Activated effector memory CD4-positive, alpha-beta T cell treated with Interleukin-2 at 50 U/mL for 16 hours (primary cell): Measurements from ENCODE around the gene ISCU.

Experiments used
- DNase-seq: peaks from one replicate; pipeline ENCODE4 v3.0.0-alpha.2; 2020

ISCU gene

DNA sequence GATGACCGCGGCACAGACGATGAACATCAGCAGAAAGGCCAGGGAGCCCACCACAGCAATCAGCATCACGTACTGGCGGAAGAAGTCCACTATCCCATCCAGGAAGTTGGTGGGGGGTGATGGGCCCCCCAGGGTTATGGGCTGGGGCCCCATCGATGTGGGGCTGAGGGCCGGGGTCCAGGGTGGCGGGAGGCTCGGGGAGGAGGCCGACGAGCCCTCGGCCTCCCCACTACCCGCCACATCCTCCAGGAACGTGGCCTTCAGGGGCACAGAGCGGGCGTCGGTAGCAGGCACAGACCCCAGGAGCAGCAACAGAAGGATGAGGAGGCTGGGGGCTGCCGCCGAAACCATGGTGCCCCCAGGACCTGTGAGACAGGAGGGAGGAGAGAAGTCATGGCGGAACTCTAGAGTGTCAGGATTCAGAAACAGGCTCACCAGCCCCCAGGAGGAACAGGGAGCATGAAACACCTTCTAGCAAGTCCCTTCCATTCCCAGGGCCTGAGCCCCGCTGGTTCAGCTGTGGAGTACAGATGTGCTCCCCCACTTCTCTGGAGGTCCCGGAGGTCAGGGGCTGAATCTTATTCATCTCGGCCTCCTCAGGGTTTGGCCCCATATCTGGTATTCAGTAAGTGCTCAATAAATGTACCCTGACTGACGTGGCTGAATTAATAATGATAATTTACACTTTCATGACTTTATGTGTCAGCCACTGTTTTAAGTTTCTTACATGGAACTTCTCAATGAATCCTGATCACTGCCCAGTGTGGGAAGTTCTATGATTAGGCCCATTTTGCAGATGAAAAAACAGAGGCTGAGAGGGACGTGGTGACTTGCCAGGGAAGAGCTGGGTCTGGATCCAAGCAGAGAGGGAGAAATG is 29.9 kb downstream of the ISCU start:
- no peak for DNase-seq

DNA sequence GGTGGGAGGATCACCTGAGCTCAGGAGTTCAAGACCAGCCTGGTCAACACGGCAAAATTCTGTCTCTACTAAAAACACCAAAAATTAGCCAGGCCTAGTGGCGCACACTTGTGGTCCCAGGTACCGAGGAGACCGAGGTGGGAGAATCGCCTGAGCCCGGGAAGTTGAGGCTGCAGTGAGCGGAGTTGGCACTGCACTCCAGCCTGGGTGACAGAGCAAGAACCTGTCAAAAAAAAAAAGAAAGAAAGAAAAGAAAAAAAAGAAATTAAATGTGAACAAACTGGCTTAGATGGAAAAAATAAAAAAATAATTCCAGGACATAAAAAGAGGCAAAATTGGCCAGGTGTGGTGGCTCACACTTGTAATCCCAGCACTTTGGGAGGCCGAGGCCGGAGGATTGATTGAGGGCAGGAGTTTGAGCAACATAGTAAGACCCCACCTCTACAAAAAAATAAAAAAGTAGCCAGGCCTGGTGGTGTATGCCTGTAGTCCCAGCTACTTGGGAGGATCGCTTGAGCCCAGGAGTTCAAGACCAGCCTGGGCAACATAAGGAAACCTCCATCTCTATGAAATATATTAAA is 32.0 kb downstream of the ISCU start:
- no peak for DNase-seq

DNA sequence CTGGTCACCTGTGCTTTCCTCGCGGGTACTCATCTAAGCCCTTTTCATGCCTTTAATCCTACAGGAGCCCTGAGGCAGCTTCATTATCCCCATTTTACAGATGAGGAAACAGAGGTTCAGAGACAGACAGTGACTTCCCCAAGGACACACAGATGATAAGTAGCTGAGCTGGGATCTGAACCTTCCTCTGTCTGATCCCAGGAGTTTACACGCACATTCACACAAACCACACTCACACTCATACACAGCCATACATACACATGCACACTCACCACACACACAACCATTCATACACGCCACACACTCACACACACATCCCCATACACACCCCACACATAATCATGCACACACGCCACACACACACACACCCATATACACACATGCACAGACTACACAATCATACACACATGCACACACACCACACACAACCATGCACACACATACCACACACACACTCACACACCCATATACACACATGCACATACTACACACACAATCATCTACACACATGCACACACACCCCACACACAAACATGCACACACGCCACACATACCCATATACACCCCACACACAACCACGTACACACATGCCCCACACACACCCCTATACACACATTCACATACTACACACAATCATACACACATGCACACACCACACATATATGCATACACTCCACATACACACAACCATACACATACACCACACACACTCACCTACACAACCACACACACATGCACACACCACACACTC is 32.7 kb downstream of the ISCU start:
- no peak for DNase-seq

DNA sequence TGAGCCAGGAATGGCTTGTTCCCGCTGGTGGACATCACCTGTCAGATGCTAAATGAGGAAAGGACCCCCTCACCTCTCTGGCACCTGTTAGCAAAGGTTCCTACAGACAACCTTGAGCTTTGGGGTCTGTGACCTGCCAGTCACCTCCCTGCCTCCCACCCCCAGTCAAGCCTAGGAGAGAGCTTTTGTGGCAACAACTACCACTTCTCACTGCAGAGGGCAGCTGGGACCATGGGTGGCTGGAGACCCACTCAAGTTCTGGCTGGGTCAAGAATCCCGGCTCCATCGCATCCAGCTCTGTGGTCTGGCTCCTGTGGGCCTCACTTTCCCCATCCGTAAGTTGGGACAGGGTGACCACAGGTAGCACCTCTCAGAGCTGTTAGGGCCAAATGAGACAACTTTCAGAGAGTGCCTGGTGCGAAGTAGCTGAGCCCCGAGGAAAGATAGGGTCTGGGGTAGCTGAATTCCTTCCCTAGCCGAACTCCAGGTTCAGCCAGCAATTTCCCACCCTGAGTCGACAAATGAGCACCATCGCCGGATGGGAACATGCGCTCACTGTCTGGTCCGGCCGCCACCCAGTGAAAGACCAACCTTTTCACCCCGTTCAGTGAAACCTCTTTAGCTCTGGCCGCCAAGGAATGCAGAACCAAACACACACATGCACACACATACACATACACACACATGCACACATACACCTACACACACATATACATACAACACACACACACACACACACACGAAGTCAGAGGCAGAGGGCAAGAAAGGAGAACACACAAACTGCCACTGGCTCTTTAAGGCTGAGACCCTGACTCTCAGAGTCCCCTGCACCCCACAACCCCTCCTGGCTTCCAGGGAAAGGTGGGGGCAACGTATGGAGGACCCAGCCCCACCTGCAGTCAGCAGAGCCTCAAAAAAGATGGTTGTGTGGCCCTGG is 33.6 kb downstream of the ISCU start:
- no peak for DNase-seq

DNA sequence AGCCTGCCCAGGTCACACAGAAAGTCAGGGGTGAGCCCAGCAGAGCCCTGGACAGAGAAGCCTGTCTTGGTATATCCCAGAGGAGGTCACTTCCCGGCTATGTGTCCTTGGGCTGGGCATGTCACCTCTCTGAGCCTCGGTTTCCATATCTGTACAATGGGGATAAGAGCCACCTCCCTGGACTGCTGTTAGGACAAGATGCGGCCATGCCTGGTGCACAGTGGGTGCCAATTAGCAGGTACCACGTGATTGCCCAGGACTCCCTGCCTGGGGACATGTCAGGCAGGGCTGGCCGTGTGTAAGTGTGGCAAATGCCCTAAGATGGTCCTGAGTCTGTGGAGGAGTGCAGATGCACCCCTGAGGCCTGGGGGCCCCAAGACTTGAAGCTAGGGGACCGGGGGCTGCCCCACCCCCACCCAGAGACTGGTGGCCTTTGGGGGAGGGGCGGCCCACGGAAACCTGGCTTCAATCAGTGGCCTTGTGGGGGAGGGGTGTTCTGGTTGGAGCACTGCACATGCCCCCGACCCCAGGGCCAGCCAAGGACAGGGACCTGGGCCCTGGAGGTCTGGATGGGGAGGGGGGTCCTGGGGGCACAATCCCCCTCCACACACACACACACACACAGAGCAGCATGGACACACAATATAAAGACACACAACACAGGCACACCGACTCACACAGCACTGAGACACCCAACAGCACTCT is 34.6 kb downstream of the ISCU start:
- no peak for DNase-seq

DNA sequence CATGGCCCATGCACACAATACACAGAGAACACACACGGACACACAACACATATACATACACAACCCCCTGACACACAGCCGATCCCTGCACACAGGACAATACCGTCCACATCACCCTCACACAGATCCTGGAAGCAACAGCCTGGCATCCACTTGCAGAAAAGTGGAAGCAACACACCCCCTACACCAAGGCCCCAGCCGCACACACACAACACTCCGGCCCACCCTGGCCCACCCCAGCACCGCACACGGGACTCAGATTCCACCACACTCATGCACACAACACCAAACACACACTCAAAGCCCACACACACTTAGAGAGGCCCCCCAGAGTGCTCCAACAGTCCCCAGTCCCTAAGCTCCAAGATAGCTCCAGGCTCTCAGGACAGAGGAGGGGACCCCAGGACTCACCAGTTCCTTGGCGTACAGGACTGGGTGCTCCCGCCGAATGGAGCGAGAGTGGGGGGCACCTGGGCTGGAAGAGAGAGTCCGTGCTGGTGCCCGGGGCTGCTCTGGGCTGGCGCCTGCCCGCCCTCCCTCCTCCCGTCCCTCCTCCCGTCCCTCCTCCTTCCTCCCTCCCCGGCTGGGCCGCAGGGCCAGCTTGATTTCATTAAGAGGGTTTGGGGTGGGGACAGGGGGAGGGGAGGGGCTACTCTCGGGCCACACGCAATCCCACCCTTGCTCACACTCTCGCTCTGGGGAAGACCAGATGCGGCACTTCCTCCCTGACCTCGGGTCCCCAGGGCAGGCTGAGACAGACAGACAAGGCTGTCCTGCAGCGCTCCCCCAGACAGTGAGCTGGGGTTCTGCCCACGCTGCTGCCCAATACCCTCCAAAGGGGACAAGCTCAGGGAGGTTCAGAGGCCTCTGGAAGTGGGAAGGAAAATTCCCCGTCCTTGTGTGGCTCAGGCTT is 35.4 kb downstream of the ISCU start, which contains the start of gene TMEM119:
Gene TMEM119, minus strand, starts transcription at position 526 of the 913 bp plus-strand sequence. CDS start 5,701 bp downstream, outside the sequence.
- DNase-seq: no peak

DNA sequence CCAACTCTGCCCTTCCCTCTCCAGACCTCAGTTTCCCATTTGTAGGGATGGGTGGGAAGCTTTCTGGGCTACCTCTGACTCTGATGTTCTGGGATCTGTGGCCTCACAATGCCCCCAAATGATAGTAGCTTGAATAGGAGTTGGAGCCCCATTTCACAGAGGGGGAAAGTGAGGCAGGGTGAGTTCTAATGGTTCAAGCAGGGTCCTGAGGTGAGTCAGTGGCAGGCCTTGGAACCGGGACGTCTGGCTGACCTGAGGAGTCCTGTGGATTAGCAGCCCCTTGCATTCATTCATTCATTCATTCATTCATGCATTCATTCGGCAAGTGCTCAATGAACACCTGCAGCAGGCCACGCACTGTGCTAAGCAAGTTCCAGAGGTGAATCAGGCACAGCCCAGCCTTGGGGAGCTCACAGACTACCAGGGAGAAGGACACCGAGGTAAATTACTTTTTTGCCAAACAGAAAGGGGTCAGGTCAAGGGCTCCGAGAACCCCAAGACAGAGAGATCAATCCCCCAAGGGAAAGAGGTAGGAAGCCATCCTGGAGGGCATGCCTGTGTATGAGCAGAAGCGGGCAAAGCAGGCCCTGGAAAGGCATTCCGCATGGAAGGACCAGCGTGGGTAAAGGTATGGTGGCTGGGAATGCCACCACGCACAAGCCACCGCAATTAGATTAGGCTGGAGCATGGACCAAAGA is 36.3 kb downstream of the ISCU start:
- no peak for DNase-seq

DNA sequence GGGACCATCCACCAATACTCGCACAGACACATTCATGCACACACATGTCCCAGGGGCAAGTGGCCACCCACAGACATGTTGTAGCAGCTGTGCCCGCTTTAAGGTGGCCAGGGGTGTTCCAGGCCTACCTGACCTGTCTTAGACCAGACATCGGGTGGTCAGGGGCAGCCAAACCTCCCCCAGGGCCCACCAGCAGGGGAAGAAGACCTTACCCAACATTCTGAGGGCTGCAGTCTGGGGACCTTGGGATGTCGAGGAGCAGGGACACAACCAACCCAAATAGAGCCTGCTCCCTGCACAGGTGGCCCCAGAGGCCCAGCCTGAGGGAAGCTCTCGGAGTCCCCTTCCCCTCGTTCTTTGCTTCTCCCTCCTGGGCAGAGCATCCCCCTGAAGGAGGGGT is 37.1 kb downstream of the ISCU start:
- DNase-seq: no peak

DNA sequence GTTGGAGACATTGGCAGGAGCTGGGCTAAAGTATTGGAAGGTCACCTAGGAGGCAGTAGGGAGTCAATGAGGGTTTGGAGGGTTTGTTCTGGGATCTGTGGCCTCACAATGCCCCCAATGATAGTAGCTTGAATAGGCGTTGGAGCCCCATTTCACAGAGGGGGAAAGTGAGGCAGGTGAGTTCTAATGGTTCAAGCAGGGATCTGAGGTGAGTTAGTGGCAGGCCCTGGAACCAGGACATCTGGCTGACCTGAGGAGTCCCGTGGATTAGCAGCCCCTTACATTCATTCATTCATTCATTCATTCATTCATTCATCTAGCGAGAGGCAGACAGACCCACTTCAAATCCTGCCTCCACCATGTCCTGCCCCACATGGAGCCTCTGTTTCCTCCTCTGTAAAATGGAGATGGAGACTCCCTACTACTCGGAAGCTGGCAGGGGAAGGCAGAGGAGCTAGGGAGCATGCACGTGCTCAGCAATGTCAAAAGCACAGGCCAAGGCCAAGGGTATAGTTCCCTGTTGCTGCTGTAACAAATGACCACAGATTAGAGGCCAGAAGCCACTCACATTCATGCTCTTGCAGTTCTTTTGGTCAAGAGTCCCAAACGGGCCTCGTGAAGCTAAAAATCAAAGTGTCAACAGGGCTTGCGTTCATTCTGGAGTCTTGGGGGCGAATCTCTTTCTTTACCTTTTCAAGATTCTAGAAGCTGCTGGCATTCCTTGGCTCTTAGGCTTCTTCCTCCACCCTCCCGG is 37.7 kb downstream of the ISCU start:
- no peak for DNase-seq

DNA sequence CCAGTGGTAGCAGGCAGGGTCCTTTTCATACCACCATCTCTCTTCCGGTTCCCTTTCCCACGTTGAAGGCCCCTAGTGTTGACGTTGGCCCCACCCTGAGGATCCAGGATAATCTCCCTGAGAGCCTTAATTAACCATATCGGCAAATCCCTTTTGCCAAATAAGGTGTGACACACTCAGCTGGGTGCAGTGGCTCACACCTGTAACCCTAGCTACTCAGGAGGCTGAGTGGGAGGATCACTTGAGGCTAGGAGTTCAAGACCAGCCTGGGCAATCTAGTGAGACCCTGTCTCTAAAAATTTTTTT is 38.3 kb downstream of the ISCU start:
- no peak for DNase-seq

DNA sequence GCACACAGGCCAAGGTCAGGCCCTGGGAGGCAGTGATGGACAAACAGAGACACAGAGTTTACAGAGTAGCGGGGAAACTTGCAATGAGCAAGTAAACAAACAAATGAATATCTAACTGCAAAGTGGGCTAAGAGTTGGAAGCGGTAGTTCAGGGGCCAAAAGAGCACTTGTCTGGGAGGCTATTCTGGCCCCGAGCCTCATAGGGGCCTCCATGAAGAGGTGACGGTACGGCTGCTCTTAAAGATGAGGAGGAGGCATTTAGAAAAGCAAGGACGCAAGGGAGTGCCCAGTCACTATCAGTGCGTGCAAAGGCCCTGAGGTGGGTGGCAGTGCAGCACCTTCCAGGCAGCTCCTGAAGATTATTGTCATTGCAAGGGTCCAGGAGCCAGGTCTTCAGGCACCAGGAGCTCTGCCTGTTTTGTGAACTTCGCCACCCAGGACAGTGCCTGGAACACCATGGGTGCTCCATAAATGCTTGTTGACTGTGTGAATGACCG is 39.9 kb downstream of the ISCU start:
- DNase-seq: no peak

DNA sequence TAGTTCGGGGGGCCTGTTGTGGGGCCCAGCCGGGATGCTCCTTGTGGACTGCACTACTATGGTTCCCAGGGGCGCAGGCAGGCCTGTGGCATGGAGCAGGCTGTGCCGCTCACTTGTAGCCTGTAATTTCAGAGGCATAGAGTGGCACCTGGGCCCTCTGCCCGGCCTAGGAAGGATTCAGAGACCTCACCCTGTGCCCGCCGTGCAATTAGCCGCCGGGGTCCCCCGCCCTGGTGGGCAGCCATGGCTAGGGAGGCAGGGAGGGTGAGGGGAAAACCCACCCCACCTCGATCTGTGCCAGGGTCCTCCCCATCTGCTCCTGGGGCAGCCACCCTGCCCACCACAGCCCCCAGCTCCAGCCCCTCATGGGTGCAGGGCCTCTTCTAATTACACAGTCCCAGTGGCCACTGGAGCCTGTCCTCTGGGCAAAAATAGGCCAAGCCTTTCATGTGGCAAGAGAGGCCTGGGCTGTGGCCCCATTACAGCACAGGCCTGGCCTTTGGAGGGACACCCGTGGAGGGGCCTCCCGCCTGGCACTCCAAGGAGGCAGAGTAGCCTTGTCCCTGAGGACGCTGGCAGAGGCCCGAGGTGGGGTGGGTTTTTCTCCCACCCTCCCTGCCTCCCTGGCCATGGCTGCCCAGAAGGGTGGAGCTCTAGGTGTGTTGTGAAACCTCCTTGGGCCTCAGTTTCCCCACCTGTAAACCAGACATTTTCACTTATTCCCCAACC is 40.7 kb downstream of the ISCU start:
- no peak for DNase-seq

DNA sequence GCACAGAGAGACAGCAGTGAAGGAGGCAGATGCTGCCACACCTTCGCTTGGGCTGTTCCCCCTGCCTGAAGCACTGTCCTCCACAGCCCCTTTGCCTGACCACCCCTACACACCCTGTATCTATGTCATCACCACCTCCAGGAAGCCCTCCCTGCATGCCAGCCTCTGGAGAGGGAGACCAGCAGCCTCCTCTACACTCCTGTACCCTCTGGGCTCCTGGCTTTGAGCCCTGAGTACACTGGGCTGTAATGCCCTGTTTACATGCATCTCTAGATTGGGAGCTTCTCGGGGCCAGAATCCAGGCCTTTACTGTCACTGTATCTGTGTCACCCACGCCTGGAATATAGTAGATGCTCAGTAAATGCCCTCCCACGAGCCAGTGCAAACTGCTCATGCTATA is 41.3 kb downstream of the ISCU start:
- no peak for DNase-seq

DNA sequence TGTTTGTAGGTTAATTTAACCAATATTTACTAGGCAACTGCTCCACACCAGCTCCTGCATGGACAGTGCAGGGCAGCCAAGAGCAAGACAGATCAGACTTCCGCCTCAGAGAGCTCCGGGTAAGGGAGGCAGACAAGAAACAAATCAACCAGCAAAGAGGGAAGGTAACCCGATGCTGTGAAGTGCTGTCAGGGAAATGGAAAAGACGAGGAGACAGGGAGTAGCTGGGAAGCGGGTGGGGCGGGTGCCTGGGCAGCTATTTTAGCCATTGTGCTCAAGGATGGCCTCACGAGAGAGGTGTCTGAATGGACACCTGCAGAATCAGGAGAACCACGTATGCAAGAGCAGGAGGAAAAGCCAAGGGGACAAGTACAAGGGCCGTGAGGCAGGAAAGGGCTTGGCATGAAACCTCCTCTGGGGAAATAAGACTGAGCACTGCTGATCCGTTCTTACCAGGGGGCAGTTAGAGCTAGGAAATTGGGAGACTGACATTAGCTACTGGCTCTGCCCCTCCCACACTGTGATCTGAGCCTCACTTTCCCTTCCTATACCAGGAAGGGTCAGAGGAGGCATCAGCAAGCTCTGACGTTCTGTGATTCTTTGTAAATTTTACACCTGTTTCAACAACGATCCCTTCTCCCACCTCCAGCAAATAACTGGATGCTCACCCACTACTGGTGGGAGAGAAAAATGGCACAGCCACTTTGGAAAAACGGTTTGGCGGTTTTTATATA is 42.0 kb downstream of the ISCU start:
- no peak for DNase-seq

DNA sequence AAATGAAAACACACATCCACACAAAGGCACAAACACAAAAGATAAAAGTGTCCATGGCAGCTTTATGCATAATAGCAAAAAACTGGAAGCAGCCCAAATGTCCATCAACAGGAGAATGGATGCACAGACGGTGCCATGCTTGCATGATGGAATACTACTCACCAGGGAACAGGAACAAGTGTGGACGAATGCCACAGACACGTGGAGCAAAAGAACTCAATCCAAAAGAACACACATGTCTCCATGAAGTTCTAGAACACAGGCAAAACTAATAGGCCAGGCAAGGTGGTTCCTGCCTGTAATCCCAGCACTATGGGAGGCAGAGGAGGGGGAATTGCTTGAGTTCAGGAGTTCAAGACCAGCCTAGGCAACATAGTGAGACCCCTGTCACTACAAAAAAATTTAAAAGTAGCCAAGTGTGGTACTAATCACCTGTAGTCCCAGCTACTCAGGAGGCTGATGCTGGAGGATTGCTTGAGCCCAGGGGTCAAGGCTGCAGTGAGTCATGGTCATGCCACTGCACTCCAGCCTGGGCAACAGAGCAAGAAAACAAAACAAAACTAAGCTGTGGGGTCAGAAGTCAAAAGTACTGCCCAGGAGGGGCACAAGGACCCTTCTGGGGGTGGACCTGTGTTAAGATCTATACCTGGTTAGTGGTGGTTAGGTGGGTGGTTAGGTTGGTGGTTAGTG is 42.7 kb downstream of the ISCU start:
- no peak for DNase-seq

DNA sequence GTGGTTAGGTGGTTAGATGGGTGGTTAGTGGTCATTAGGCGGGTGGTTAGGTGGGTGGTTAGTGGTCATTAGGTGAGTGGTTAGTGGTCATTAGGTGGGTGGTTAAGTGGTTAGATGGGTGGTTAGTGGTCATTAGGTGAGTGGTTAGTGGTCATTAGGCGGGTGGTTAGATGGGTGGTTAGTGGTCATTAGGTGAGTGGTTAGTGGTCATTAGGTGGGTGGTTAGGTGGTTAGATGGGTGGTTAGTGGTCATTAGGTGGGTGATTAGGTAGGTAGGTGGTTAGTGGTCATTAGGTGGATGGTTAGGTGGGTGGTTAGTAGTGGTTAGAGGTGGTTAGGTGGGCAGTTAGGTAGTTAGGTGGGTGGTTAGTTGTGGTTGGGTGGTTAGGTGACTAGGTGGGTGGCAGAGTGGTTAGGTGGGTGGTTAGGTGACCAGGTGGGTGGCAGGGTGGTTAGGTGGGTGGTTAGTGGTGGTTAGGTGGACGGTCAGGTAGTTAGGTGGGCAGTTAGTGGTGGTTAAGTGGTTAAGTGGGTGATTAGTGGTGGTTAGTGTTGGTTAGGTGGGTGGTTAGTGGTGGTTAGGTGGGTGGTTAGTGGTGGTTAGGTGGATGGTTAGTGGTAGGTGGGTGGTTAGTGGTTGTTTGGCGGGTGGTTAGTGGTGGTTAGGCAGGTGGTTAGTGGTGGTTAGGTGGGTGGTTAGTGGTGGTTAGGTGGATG is 43.5 kb downstream of the ISCU start:
- no peak for DNase-seq

DNA sequence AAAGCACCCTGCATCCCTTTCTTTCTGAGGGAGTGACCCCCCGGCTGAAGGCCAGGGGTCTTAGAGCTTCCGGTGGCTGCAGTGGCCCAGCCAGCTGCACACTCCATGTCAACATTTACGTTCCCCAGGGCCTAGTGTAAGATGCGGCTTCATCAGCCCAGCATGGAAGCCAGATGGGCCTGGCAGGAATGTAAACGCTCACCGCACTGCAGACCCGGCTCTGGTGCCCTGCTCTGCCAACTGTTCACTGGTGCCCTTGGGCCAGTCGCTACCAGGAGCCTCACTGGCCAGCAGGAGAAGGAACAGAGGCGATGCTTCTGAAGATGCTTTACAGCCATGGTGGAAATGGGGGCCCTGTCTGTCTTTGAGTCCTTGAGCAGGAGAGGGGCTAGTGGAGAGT is 44.1 kb downstream of the ISCU start:
- no peak for DNase-seq
